ENCODE measurements around the gene ASTN2. TPM values are rescaled to one million over a fixed set of nuclear protein-coding genes. Genes with fewer than 3 reads are reported as not detected.

Gene ASTN2
- total and polyA plus RNA-seq, 2 experiments from 2014 or later, result 7.0 to 24.6 TPM

DNA sequence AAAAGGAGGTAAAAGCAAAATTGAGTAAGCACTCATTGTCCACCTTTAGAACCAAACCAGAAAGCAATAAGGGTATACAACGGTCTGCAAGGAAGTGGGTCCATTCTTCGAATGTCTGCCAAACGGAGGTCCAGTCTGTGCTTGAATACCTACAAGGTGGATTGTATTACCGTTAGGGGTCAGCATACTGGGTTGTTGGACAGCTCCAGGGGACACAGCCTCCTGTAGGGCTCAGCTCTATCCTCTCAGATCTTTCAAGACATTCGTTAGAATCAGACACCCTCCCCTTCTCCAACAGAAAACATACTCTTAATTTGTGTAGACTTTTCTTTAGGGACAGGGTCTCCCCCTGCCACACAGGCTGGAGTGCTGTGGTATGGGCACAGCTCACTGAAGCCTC, 5.5 kb downstream of the ASTN2 start (continued):
- TF ChIP-seq, protein P1, sequence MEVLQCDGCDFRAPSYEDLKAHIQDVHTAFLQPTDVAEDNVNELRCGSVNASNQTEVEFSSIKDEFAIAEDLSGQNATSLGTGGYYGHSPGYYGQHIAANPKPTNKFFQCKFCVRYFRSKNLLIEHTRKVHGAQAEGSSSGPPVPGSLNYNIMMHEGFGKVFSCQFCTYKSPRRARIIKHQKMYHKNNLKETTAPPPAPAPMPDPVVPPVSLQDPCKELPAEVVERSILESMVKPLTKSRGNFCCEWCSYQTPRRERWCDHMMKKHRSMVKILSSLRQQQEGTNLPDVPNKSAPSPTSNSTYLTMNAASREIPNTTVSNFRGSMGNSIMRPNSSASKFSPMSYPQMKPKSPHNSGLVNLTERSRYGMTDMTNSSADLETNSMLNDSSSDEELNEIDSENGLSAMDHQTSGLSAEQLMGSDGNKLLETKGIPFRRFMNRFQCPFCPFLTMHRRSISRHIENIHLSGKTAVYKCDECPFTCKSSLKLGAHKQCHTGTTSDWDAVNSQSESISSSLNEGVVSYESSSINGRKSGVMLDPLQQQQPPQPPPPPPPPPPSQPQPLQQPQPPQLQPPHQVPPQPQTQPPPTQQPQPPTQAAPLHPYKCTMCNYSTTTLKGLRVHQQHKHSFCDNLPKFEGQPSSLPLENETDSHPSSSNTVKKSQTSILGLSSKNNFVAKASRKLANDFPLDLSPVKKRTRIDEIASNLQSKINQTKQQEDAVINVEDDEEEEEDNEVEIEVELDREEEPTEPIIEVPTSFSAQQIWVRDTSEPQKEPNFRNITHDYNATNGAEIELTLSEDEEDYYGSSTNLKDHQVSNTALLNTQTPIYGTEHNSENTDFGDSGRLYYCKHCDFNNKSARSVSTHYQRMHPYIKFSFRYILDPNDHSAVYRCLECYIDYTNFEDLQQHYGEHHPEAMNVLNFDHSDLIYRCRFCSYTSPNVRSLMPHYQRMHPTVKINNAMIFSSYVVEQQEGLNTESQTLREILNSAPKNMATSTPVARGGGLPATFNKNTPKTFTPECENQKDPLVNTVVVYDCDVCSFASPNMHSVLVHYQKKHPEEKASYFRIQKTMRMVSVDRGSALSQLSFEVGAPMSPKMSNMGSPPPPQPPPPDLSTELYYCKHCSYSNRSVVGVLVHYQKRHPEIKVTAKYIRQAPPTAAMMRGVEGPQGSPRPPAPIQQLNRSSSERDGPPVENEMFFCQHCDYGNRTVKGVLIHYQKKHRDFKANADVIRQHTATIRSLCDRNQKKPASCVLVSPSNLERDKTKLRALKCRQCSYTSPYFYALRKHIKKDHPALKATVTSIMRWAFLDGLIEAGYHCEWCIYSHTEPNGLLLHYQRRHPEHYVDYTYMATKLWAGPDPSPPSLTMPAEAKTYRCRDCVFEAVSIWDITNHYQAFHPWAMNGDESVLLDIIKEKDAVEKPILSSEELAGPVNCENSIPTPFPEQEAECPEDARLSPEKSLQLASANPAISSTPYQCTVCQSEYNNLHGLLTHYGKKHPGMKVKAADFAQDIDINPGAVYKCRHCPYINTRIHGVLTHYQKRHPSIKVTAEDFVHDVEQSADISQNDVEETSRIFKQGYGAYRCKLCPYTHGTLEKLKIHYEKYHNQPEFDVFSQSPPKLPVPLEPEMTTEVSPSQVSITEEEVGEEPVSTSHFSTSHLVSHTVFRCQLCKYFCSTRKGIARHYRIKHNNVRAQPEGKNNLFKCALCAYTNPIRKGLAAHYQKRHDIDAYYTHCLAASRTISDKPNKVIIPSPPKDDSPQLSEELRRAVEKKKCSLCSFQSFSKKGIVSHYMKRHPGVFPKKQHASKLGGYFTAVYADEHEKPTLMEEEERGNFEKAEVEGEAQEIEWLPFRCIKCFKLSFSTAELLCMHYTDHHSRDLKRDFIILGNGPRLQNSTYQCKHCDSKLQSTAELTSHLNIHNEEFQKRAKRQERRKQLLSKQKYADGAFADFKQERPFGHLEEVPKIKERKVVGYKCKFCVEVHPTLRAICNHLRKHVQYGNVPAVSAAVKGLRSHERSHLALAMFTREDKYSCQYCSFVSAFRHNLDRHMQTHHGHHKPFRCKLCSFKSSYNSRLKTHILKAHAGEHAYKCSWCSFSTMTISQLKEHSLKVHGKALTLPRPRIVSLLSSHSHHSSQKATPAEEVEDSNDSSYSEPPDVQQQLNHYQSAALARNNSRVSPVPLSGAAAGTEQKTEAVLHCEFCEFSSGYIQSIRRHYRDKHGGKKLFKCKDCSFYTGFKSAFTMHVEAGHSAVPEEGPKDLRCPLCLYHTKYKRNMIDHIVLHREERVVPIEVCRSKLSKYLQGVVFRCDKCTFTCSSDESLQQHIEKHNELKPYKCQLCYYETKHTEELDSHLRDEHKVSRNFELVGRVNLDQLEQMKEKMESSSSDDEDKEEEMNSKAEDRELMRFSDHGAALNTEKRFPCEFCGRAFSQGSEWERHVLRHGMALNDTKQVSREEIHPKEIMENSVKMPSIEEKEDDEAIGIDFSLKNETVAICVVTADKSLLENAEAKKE (CRISPR knock-in tag; IDR thresholded peaks at IDR 0.05), result no peak

DNA sequence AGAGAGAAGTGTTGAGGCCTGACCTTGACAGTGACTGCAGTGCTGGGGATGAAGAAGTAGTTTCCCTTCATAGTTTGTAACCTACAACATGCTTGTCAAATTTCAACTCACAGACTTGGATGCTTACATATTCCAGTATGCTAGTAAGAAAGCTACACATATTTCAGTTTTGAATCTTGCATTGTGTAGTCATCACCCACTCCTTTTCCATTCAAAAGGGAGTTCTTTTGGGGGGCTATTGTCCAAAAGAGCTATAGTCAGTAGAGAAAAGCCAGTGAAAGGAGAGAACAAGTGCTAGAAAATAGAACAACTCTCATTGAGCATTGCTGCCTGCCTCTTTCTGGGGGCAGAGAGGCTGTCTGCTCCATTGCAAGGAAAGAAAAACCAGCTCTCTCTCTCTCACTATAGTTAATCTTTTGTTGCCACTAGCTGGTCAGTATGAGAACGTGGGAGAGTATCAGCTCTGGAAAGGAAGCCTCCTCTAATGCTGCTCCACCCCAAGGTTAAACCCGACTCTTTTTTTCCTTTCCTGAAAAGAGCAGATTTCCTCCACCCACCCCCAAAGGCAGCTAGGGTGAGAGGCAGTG, 7.3 kb downstream of the ASTN2 start:
- Histone ChIP-seq H3K4me1 (ENCODE audit: insufficient read depth) (peaks cover 39% of the 10 kb centered on the region), H3K27me3 (ENCODE audit: insufficient read depth) (peaks cover 7% of the 10 kb centered on the region), H3K4me2 (no peak overlapping the region), H3K9me2 (ENCODE audit: insufficient read depth) (no peaks in the 10 kb centered on the region), H3K79me2 (replicated peaks; ENCODE audit: insufficient read depth) (no peaks in the 10 kb centered on the region), H3K27ac (ENCODE audit: low read depth) (no peak overlapping the region), H3K36me3 (ENCODE audit: insufficient read depth) (no peaks in the 10 kb centered on the region), H4K20me1 (replicated peaks; ENCODE audit: insufficient read depth) (peaks cover 12% of the 10 kb centered on the region), H2AFZ (no peak overlapping the region), H3K4me3 (no peak overlapping the region), H3F3A (replicated peaks; ENCODE audit: low read depth) (no peaks in the 10 kb centered on the region)
- Mint-ChIP-seq H3K9me3 (no peaks in the 10 kb centered on the region), H3K27me3 (ENCODE audit: insufficient read depth, low read depth, poor library complexity) (peaks cover 15% of the 10 kb centered on the region), H3K27ac (no peak overlapping the region), H3K4me3 (no peak overlapping the region), H3K36me3 (ENCODE audit: low read depth) (no peaks in the 10 kb centered on the region; the same call in 2 of the 3 replicates), H3K4me1 (peaks cover 53% of the 10 kb centered on the region)
- DNase-seq (ENCODE audit: low spot score) (no peak), ATAC-seq (no peak)
- TF ChIP-seq, protein P2, sequence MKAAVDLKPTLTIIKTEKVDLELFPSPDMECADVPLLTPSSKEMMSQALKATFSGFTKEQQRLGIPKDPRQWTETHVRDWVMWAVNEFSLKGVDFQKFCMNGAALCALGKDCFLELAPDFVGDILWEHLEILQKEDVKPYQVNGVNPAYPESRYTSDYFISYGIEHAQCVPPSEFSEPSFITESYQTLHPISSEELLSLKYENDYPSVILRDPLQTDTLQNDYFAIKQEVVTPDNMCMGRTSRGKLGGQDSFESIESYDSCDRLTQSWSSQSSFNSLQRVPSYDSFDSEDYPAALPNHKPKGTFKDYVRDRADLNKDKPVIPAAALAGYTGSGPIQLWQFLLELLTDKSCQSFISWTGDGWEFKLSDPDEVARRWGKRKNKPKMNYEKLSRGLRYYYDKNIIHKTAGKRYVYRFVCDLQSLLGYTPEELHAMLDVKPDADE (IDR thresholded peaks at IDR 0.05), result no peak
- TF ChIP-seq STAT1 (IDR thresholded peaks at IDR 0.05; ENCODE audit: unreplicated experiment), result no peak
- TF ChIP-seq, protein P3, sequence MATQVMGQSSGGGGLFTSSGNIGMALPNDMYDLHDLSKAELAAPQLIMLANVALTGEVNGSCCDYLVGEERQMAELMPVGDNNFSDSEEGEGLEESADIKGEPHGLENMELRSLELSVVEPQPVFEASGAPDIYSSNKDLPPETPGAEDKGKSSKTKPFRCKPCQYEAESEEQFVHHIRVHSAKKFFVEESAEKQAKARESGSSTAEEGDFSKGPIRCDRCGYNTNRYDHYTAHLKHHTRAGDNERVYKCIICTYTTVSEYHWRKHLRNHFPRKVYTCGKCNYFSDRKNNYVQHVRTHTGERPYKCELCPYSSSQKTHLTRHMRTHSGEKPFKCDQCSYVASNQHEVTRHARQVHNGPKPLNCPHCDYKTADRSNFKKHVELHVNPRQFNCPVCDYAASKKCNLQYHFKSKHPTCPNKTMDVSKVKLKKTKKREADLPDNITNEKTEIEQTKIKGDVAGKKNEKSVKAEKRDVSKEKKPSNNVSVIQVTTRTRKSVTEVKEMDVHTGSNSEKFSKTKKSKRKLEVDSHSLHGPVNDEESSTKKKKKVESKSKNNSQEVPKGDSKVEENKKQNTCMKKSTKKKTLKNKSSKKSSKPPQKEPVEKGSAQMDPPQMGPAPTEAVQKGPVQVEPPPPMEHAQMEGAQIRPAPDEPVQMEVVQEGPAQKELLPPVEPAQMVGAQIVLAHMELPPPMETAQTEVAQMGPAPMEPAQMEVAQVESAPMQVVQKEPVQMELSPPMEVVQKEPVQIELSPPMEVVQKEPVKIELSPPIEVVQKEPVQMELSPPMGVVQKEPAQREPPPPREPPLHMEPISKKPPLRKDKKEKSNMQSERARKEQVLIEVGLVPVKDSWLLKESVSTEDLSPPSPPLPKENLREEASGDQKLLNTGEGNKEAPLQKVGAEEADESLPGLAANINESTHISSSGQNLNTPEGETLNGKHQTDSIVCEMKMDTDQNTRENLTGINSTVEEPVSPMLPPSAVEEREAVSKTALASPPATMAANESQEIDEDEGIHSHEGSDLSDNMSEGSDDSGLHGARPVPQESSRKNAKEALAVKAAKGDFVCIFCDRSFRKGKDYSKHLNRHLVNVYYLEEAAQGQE (IDR thresholded peaks at IDR 0.05; ENCODE audit: unreplicated experiment), result no peak
- TF ChIP-seq, protein P4, sequence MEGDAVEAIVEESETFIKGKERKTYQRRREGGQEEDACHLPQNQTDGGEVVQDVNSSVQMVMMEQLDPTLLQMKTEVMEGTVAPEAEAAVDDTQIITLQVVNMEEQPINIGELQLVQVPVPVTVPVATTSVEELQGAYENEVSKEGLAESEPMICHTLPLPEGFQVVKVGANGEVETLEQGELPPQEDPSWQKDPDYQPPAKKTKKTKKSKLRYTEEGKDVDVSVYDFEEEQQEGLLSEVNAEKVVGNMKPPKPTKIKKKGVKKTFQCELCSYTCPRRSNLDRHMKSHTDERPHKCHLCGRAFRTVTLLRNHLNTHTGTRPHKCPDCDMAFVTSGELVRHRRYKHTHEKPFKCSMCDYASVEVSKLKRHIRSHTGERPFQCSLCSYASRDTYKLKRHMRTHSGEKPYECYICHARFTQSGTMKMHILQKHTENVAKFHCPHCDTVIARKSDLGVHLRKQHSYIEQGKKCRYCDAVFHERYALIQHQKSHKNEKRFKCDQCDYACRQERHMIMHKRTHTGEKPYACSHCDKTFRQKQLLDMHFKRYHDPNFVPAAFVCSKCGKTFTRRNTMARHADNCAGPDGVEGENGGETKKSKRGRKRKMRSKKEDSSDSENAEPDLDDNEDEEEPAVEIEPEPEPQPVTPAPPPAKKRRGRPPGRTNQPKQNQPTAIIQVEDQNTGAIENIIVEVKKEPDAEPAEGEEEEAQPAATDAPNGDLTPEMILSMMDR (conservative IDR thresholded peaks at IDR 0.05; ENCODE audit: low read depth in 2 of 2), result 0 out of 4 replicates have a peak, but pooled peaks of 1 of the 2 experiments have one; percentile 2

All from GM23338 (cell line).